H1 (cell line): ENCODE data around the gene PLEKHG2. TPM values are rescaled to one million over a fixed set of nuclear protein-coding genes. Genes with fewer than 3 reads are reported as not detected.

ENCODE experiments used
- CTCF ChIA-PET: fragments of 300-600 bp; sonication (Branson Sonifier 250); formaldehyde crosslinking; loops from one replicate; lab custom pipeline; 2021; ENCODE audit not compliant: partially characterized antibody; lab: Charles Lee
- POLR2A ChIA-PET: fragments of 300-600 bp; sonication (Branson Sonifier 250); formaldehyde crosslinking; loops from one replicate; lab custom pipeline; 2021; ENCODE audit warnings: inconsistent platforms; ENCODE audit not compliant: partially characterized antibody; lab: Charles Lee
- DNase-seq, 2 experiments: peaks; one replicate each; pipeline versions ENCODE4 v3.0.0 to v3.0.0-alpha.2; 2010 to 2022; ENCODE audit warnings: low spot score in 2 of 2, low read depth in 1 of 2, mixed read lengths in 1 of 2
- FAIRE-seq: peaks from 2 replicates; lab custom pipeline; 2011; peaks lifted over from hg19 to GRCh38; lab: Jason Lieb, UNC
- H2AFZ ChIP-seq: 2 replicates; pipeline ENCODE4 v1.8.1; 2012; ENCODE audit warnings: low read length, inconsistent platforms
- H2AK5ac ChIP-seq: 2 replicates; pipeline ENCODE4 v1.6.1; 2013; ENCODE audit warnings: low read depth, low read length
- H2BK120ac ChIP-seq: replicated peaks from 2 replicates; pipeline ENCODE3; 2013; ENCODE audit warnings: low read depth, low read length, inconsistent platforms
- H2BK12ac ChIP-seq: 2 replicates; pipeline ENCODE4 v1.6.1; 2013; ENCODE audit warnings: low read depth, low read length
- H2BK15ac ChIP-seq: 2 replicates; pipeline ENCODE4 v1.6.1; 2013; ENCODE audit warnings: low read length
- H2BK20ac ChIP-seq: 2 replicates; pipeline ENCODE4 v1.6.1; 2013; ENCODE audit warnings: low read length
- H2BK5ac ChIP-seq: 2 replicates; pipeline ENCODE4 v1.6.1; 2013; ENCODE audit warnings: low read depth, low read length
- H3K14ac ChIP-seq: 2 replicates; pipeline ENCODE4 v1.6.1; 2013; ENCODE audit warnings: inconsistent platforms; ENCODE audit not compliant: insufficient read length
- H3K18ac ChIP-seq: 2 replicates; pipeline ENCODE4 v1.6.1; 2013; ENCODE audit warnings: low read length; ENCODE audit errors: extremely low read depth
- H3K23ac ChIP-seq: 2 replicates; pipeline ENCODE4 v1.6.1; 2013; ENCODE audit warnings: inconsistent platforms; ENCODE audit not compliant: insufficient read length
- H3K23me2 ChIP-seq: 2 replicates; pipeline ENCODE4 v1.6.1; 2013; ENCODE audit warnings: low read depth, low read length
- H3K27ac ChIP-seq: 2 replicates; pipeline ENCODE4 v1.6.1; 2011; ENCODE audit warnings: low read depth, low read length, inconsistent platforms
- H3K27me3 ChIP-seq, 4 experiments: replicated peaks in 1 of 4; 1 replicate in 1 of 4; 2 replicates in 3 of 4; pipeline versions ENCODE4 v1.6.1 to v1.8.1; 2011 to 2013; ENCODE audit warnings: low read length in 3 of 4, mild to moderate bottlenecking in 3 of 4, inconsistent platforms in 2 of 4, mixed read lengths in 2 of 4, moderate library complexity in 1 of 4; ENCODE audit not compliant: control insufficient read depth in 3 of 4, insufficient read depth in 3 of 4; ENCODE audit errors: extremely low read depth in 1 of 4
- H3K36me3 ChIP-seq, 4 experiments: 2 replicates each; pipeline versions ENCODE4 v1.6.1 to v1.8.1; 2011 to 2013; ENCODE audit warnings: mild to moderate bottlenecking in 4 of 4, low read length in 3 of 4, moderate library complexity in 2 of 4, control low read depth in 1 of 4, inconsistent platforms in 1 of 4; ENCODE audit not compliant: insufficient read depth in 4 of 4, control insufficient read depth in 2 of 4
- H3K4ac ChIP-seq: replicated peaks from 2 replicates; pipeline ENCODE3; 2013; ENCODE audit warnings: low read length, low read depth, mixed read lengths, inconsistent platforms; ENCODE audit not compliant: insufficient read length
- H3K4me1 ChIP-seq, 4 experiments: replicated peaks in 1 of 4; 1 replicate in 1 of 4; 2 replicates in 3 of 4; pipeline versions ENCODE4 v1.6.1 to v1.8.1; 2011 to 2013; ENCODE audit warnings: low read length in 3 of 4, inconsistent platforms in 2 of 4, mixed read lengths in 1 of 4; ENCODE audit not compliant: insufficient read depth in 4 of 4, control insufficient read depth in 3 of 4
- H3K4me2 ChIP-seq, 2 experiments: 2 replicates each; pipeline versions ENCODE4 v1.6.1 to v1.8.1; 2011 to 2013; ENCODE audit warnings: low read depth in 2 of 2, low read length in 2 of 2, control low read depth in 1 of 2, inconsistent platforms in 1 of 2, mild to moderate bottlenecking in 1 of 2; ENCODE audit not compliant: insufficient read depth in 1 of 2
- H3K4me3 ChIP-seq, 4 experiments: fragments of 200-600, 300-600 bp in 1 of 4; sonication (generic), shearing (Covaris generic), sonication (Bioruptor Twin) in 1 of 4; 2 replicates each; pipeline versions ENCODE4 v1.5.1 to v1.8.1; 2011 to 2016; ENCODE audit warnings: low read length in 4 of 4, low read depth in 3 of 4, control low read depth in 2 of 4, inconsistent platforms in 2 of 4, mild to moderate bottlenecking in 2 of 4, mixed read lengths in 1 of 4, moderate library complexity in 1 of 4; ENCODE audit not compliant: insufficient read depth in 2 of 4; ENCODE audit errors: extremely low read depth in 1 of 4
- H3K56ac ChIP-seq: replicated peaks from 2 replicates; pipeline ENCODE3; 2013; ENCODE audit warnings: low read depth, mild to moderate bottlenecking, mixed read lengths, low read length, inconsistent platforms; ENCODE audit not compliant: insufficient read length
- H3K79me1 ChIP-seq: 2 replicates; pipeline ENCODE4 v1.6.1; 2013; ENCODE audit warnings: low read depth, low read length, control low read depth
- H3K79me2 ChIP-seq, 2 experiments: 2 replicates each; pipeline versions ENCODE4 v1.6.1 to v1.8.1; 2012 to 2013; ENCODE audit warnings: low read length in 2 of 2, mild to moderate bottlenecking in 2 of 2, inconsistent platforms in 1 of 2; ENCODE audit not compliant: insufficient read depth in 2 of 2, control insufficient read depth in 1 of 2
- H3K9ac ChIP-seq, 4 experiments: replicated peaks in 1 of 4; 1 replicate in 1 of 4; 2 replicates in 3 of 4; pipeline versions ENCODE4 v1.6.1 to v1.8.1; 2011 to 2013; ENCODE audit warnings: low read depth in 3 of 4, low read length in 3 of 4, control low read depth in 2 of 4, mild to moderate bottlenecking in 2 of 4, moderate library complexity in 2 of 4, inconsistent platforms in 1 of 4; ENCODE audit errors: extremely low read depth in 1 of 4
- H3K9me3 ChIP-seq, 2 experiments: 2 replicates each; pipeline versions ENCODE4 v1.6.1 to v1.8.1; 2012 to 2013; ENCODE audit warnings: mild to moderate bottlenecking in 2 of 2, moderate library complexity in 2 of 2, control low read depth in 1 of 2, inconsistent platforms in 1 of 2, low read depth in 1 of 2, low read length in 1 of 2, mixed read lengths in 1 of 2; ENCODE audit not compliant: insufficient read depth in 2 of 2
- H4K20me1 ChIP-seq, 2 experiments: replicated peaks in 1 of 2; 2 replicates each; pipeline versions ENCODE3 to v1.8.1; 2011 to 2013; ENCODE audit warnings: inconsistent platforms in 2 of 2, low read length in 2 of 2, mild to moderate bottlenecking in 1 of 2; ENCODE audit not compliant: insufficient read depth in 2 of 2, control insufficient read depth in 1 of 2
- H4K5ac ChIP-seq: 2 replicates; pipeline ENCODE4 v1.6.1; 2013; ENCODE audit warnings: low read length, low read depth, mixed read lengths, inconsistent platforms; ENCODE audit not compliant: insufficient read length
- H4K8ac ChIP-seq: 2 replicates; pipeline ENCODE4 v1.8.0; 2013; ENCODE audit warnings: mild to moderate bottlenecking, moderate library complexity, low read length, inconsistent platforms; ENCODE audit not compliant: insufficient read depth; ENCODE audit errors: extremely low read depth
- H4K91ac ChIP-seq: replicated peaks from 2 replicates; pipeline ENCODE3; 2013; ENCODE audit warnings: low read length, mixed read lengths, inconsistent platforms; ENCODE audit not compliant: insufficient read length
- ASH2L ChIP-seq: fragments of 200-600, 300-600 bp; sonication (generic); IDR thresholded peaks from one replicate; pipeline ENCODE4 v1.7.1; 2017; ENCODE audit warnings: low read length
- CHD2 ChIP-seq: IDR thresholded peaks from 2 replicates; pipeline ENCODE4 v1.6.1; 2012; ENCODE audit warnings: low read length, improper control_type of control experiment
- CREB1 ChIP-seq: IDR thresholded peaks from 2 replicates; pipeline ENCODE4 v1.6.1; 2012; ENCODE audit warnings: inconsistent platforms
- EGR1 ChIP-seq: IDR thresholded peaks from 2 replicates; pipeline ENCODE4 v1.6.1; 2011; ENCODE audit warnings: low read depth, low read length, borderline replicate concordance
- HDAC2 ChIP-seq, 2 experiments: fragments of 300-600 bp in 1 of 2; sonication (generic) in 1 of 2; IDR thresholded peaks; 2 replicates each; pipeline ENCODE4 v1.6.1; 2011 to 2012; ENCODE audit warnings: low read depth in 2 of 2, low read length in 2 of 2, mild to moderate bottlenecking in 2 of 2, moderate library complexity in 2 of 2, borderline replicate concordance in 1 of 2, inconsistent platforms in 1 of 2
- KDM1A ChIP-seq: fragments of 200-600, 300-600 bp; sonication (generic); IDR thresholded peaks from 2 replicates; pipeline ENCODE4 v1.7.1; 2016; ENCODE audit warnings: mild to moderate bottlenecking, low read length, borderline replicate concordance
- MAFK ChIP-seq: IDR thresholded peaks from 2 replicates; pipeline ENCODE4 v1.6.1; 2012; ENCODE audit warnings: low read depth, mild to moderate bottlenecking, improper control_type of control experiment, low read length
- SAP30 ChIP-seq: fragments of 300-600 bp; sonication (generic); IDR thresholded peaks from 2 replicates; pipeline ENCODE4 v1.7.1; 2012; ENCODE audit warnings: low read length, moderate library complexity, mild to moderate bottlenecking, inconsistent platforms; ENCODE audit not compliant: insufficient read depth, insufficient replicate concordance
- SIRT6 ChIP-seq: IDR thresholded peaks from one replicate; pipeline ENCODE4 v1.7.1; 2012; ENCODE audit warnings: low read length, inconsistent platforms
- TAF1 ChIP-seq: IDR thresholded peaks from 2 replicates; pipeline ENCODE4 v1.6.1; 2011; ENCODE audit warnings: mild to moderate bottlenecking, low read depth, low read length
- TCF12 ChIP-seq: IDR thresholded peaks from 2 replicates; pipeline ENCODE4 v1.6.1; 2011; ENCODE audit warnings: low read depth, mild to moderate bottlenecking, low read length
- WGBS, 2 experiments: shearing (Covaris generic) in 1 of 2; methylation state at CpG; one replicate each; pipeline versions ENCODE4 v1.1.6 to v1.1.7; 2013 to 2015; ENCODE audit warnings: low lambda C conversion rate in 2 of 2, mixed read lengths in 2 of 2, inconsistent platforms in 1 of 2, low coverage in 1 of 2, missing lambda C conversion rate in 1 of 2; ENCODE audit not compliant: insufficient replicate concordance in 2 of 2, insufficient coverage in 1 of 2, insufficient read length in 1 of 2; ENCODE audit errors: extremely low coverage in 1 of 2, missing lambda C conversion rate in 1 of 2; 5-methylcytosine and 5-hydroxymethylcytosine counted together
- polyA plus RNA-seq, 7 experiments: library from polyadenylated mRNA; depleted of rRNA in 3 of 7; stranded (reverse) in 5 of 7; unstranded in 2 of 7; fragments of >200 nt in 5 of 7; fragments of 200-250 nt in 2 of 7; gene quantifications; 1 replicate in 5 of 7; 2 replicates in 1 of 7; 4 replicates in 1 of 7; pipeline versions ENCODE4 v1.2.1 to v1.2.3, GENCODE V29; 2011 to 2013; ENCODE audit warnings: missing spikeins in 2 of 7, mixed read lengths in 2 of 7
- total RNA-seq: library from RNA; stranded (reverse); fragmentation: NEBNext Ultra II Directional; extraction: Animal tissue kit (Norgen Biotek cat#: 25700); gene quantifications from 2 replicates; pipeline ENCODE4 v1.2.1, GENCODE V29; 2021
- TF ChIP-seq, protein P1 (sequence below): IDR thresholded peaks from 2 replicates; pipeline ENCODE4 v1.6.1; 2012; ENCODE audit warnings: inconsistent platforms

PLEKHG2 gene
- total and polyA plus RNA-seq, 2 of the 8 experiments (the other 6 are each of a cell fraction or from before 2014, with no cell fraction given), result 16.9 to 65.7 TPM

DNA sequence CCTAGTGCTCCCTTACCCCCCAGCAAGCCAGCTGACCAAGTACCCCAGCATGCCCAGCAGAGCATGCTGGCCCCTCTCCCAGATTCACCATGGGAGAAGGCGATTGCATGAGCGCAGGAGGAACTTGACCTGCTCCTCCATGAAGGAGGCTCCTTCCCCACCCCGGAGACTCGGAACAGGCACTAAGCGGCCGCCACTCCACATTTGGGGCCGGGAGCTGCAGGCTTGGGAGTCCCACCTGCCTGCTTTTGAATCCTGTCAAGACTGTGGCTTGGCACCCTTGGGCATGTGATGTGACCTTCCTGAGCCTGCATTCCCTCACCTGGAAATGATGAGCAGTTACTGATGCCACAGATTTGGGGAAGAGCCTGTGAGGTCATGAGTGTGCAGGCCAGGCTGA is 55.5 kb downstream of the PLEKHG2 start:
- CTCF ChIA-PET, result interaction anchor here (0.6 to 2.0 kb wide), 6 partner anchors 13 to 97 kb away, joined by 3 to 6 read pairs (median 4); partner anchors contain the start of gene EID2B
- Histone ChIP-seq H3K23ac (no peak overlapping the region), H4K91ac (no peak overlapping the region), H3K14ac (no peak overlapping the region), H3K56ac (no peak overlapping the region), H3K23me2 (0 out of 2 replicates have a peak, but pooled peaks cover 1% of the 10 kb centered on the region), H2BK20ac (no peak overlapping the region), H2BK5ac (no peak overlapping the region), H2AFZ (no peak overlapping the region), H3K4me3 (no peak overlapping the region), H3K4me1 (no peaks in the 10 kb centered on the region; a peak in 1 of 7 replicates), H2AK5ac (no peak overlapping the region), H4K5ac (no peak overlapping the region), H3K4me2 (no peak overlapping the region), H3K27me3 (no peaks in the 10 kb centered on the region), H4K8ac (no peak overlapping the region), H3K18ac (no peak overlapping the region), H3K27ac (no peak overlapping the region), H3K36me3 (peaks cover 39 to 81% (median 66%) of the 10 kb centered on the region in 4 experiments)
- 100% methylated on average over 7 of the region's 7 CpGs; no CpG with 5 or more reads in 1 of the 2 experiments for WGBS, 2 experiments
- POLR2A ChIA-PET, result interaction anchor here (1.0 to 47.8 kb wide), 7 partner anchors 10 to 58 kb away, joined by 3 to 1154 read pairs (median 3); partner anchors contain the start of genes PLEKHG2, RPS16 and SUPT5H
- TF ChIP-seq KDM1A (no peak), HDAC2 (IDR thresholded peaks at IDR 0.05; ENCODE audit: borderline replicate concordance in 1 of 2, low read depth in 2 of 2, low read length in 2 of 2) (no peak), ASH2L (no peak), SAP30 (no peak), SIRT6 (no peak), TCF12 (no peak), CREB1 (no peak), CHD2 (no peak), MAFK (no peak), TAF1 (no peak), EGR1 (no peak)
- TF ChIP-seq, protein P1, sequence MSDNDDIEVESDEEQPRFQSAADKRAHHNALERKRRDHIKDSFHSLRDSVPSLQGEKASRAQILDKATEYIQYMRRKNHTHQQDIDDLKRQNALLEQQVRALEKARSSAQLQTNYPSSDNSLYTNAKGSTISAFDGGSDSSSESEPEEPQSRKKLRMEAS, result no peak
- TF ChIP-seq, all 59 proteins: peak for 0
- H2BK12ac ChIP-seq, result no peak overlapping the region
- H3K4ac ChIP-seq, result no peak overlapping the region
- no peaks in the 10 kb centered on the region for H3K79me2 ChIP-seq
- FAIRE-seq, result no peak
- DNase-seq, result no peak
- no peak overlapping the region for H2BK120ac ChIP-seq
- H3K9me3 ChIP-seq, result no peaks in the 10 kb centered on the region
- H2BK15ac ChIP-seq, result no peak overlapping the region
- H4K20me1 ChIP-seq, result peaks cover 0 to 25% of the 10 kb centered on the region in 2 experiments
- no peak overlapping the region for H3K9ac ChIP-seq
- H3K79me1 ChIP-seq, result peaks cover 14% of the 10 kb centered on the region
